Parathyroid adenoma (tissue), 2 donors: ENCODE results near the gene MAP2.

Experiments used
- H2AFZ ChIP-seq: fragments of 300-600 bp; sonication (generic); one replicate; pipeline ENCODE4 v1.7.0; 2017; ENCODE audit warnings: antibody characterized with exemption, mild to moderate bottlenecking
- H3K27ac ChIP-seq: fragments of 300-600 bp; sonication (generic); one replicate; pipeline ENCODE4 v1.7.0; 2017
- H3K27me3 ChIP-seq: fragments of 300-600 bp; sonication (generic); one replicate; pipeline ENCODE4 v1.7.0; 2017; ENCODE audit warnings: low read length; ENCODE audit not compliant: control insufficient read depth, insufficient read depth
- H3K36me3 ChIP-seq: fragments of 300-600 bp; sonication (generic); one replicate; pipeline ENCODE4 v1.7.0; 2017; ENCODE audit warnings: low read length; ENCODE audit not compliant: control insufficient read depth, insufficient read depth
- H3K4me1 ChIP-seq: fragments of 300-600 bp; sonication (generic); one replicate; pipeline ENCODE4 v1.7.0; 2017; ENCODE audit warnings: control low read depth
- H3K4me2 ChIP-seq: fragments of 300-600 bp; sonication (generic); one replicate; pipeline ENCODE4 v1.7.0; 2017; ENCODE audit warnings: low read length
- H3K4me3 ChIP-seq: fragments of 300-600 bp; sonication (generic); one replicate; pipeline ENCODE4 v1.7.0; 2017; ENCODE audit warnings: low read depth, low read length
- H3K79me2 ChIP-seq: fragments of 300-600 bp; sonication (generic); one replicate; pipeline ENCODE4 v1.7.0; 2017; ENCODE audit warnings: control low read depth
- H3K9ac ChIP-seq: fragments of 300-600 bp; sonication (generic); one replicate; pipeline ENCODE4 v1.7.0; 2017; ENCODE audit warnings: mild to moderate bottlenecking
- H3K9me3 ChIP-seq: fragments of 300-600 bp; sonication (generic); one replicate; pipeline ENCODE4 v1.7.0; 2017; ENCODE audit warnings: low read length; ENCODE audit not compliant: control insufficient read depth
- TF ChIP-seq, protein P1 (sequence below): fragments of 300-600 bp; sonication (generic); IDR thresholded peaks from one replicate; pipeline ENCODE4 v1.7.0; 2017; ENCODE audit warnings: antibody characterized with exemption, mild to moderate bottlenecking
- donor health status: primary hyperparathyroidism.

Gene MAP2

DNA sequence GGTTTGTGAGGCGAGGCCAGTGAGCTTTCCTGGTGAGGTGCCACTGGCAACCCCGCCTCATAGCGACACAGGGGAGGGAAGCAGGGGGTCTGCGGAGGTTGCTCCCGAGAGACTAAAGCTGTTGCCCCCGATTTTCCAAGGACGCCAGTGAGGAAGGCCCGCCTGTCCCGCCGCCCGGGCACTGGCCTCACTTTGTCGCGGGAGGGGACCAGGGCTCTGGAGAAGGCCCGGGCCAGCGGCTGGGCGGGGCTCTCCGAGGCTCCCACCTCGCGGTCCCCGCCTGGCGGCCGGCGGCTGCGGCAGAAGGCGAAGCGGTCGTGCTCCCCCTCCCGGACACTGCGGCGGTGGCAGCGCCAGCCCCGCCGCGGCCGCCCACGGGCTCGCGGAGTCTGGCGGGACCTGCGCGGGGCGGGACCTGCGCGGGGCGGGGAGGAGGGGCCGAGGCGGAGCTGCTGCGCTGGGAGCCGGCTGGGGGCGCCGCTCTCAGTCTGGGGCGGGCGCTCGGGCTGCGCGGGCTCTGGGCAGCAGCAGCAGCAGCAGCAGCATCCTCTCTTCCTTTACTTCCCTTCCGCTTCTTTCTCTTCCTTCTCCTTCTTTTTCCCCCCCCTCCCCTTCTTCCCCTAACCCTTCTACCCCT, at the start of gene MAP2:
Gene MAP2, plus strand, starts transcription at position 486 of the 637 bp plus-strand sequence. CDS start 229,124 bp downstream, outside the sequence.
- peak within 1 kb of the TSS; percentile 66 for H3K27ac ChIP-seq
- peaks cover 8% of the 10 kb centered on the region for H3K4me1 ChIP-seq
- H3K79me2 ChIP-seq, result no peaks in the 10 kb centered on the region
- no peaks in the 10 kb centered on the region for H3K9me3 ChIP-seq
- TF ChIP-seq, protein P1, sequence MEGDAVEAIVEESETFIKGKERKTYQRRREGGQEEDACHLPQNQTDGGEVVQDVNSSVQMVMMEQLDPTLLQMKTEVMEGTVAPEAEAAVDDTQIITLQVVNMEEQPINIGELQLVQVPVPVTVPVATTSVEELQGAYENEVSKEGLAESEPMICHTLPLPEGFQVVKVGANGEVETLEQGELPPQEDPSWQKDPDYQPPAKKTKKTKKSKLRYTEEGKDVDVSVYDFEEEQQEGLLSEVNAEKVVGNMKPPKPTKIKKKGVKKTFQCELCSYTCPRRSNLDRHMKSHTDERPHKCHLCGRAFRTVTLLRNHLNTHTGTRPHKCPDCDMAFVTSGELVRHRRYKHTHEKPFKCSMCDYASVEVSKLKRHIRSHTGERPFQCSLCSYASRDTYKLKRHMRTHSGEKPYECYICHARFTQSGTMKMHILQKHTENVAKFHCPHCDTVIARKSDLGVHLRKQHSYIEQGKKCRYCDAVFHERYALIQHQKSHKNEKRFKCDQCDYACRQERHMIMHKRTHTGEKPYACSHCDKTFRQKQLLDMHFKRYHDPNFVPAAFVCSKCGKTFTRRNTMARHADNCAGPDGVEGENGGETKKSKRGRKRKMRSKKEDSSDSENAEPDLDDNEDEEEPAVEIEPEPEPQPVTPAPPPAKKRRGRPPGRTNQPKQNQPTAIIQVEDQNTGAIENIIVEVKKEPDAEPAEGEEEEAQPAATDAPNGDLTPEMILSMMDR, result peak; percentile 85
- H3K36me3 ChIP-seq, result no peaks in the 10 kb centered on the region
- no peaks in the 10 kb centered on the region for H3K27me3 ChIP-seq
- H3K4me3 ChIP-seq, result peak within 1 kb of the TSS; percentile 79
- no peak within 1 kb of the TSS for H3K9ac ChIP-seq
- peak within 1 kb of the TSS; percentile 84 for H3K4me2 ChIP-seq
- peak within 1 kb of the TSS; percentile 99 for H2AFZ ChIP-seq

- Histone ChIP-seq H3K9ac (no peak overlapping the region), H3K4me3 (no peak overlapping the region), H3K27ac (no peak overlapping the region), H3K27me3 (no peaks in the 10 kb centered on the region), H3K4me2 (no peak overlapping the region), H3K4me1 (no peaks in the 10 kb centered on the region), H3K79me2 (no peaks in the 10 kb centered on the region), H2AFZ (no peak overlapping the region), H3K9me3 (no peaks in the 10 kb centered on the region), H3K36me3 (no peaks in the 10 kb centered on the region)
- TF ChIP-seq, protein P1, result no peak
Measured at GRCh38 chr2:209376686-209377085, 47.2 kb upstream of the MAP2 start.

DNA sequence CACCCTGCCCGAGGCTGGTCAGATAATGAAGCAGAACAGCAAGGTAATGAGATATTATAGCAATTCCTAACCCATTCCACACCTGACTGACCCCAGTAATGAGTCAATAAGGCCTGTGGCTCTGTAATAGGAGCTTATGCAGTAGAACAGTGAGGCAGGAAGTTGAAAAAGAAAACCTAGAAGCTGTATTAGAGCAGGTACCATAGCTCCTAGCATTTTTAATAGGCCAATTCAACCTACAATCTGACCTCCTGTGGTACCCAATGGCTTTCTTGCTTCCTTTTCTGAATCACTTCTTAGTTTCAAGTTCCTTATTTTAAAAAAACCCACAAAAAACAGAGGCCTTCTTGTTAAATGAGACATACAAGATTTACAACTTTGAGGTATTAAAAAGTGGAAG, 43.6 kb upstream of the MAP2 start:
- no peak overlapping the region for H3K4me2 ChIP-seq
- no peaks in the 10 kb centered on the region for H3K4me1 ChIP-seq
- no peaks in the 10 kb centered on the region for H3K27me3 ChIP-seq
- H3K4me3 ChIP-seq, result no peak overlapping the region
- no peak overlapping the region for H3K9ac ChIP-seq
- H3K79me2 ChIP-seq, result no peaks in the 10 kb centered on the region
- H3K36me3 ChIP-seq, result no peaks in the 10 kb centered on the region
- peak overlapping the region; percentile 39 for H2AFZ ChIP-seq
- TF ChIP-seq, protein P1, result no peak
- H3K27ac ChIP-seq, result no peak overlapping the region
- H3K9me3 ChIP-seq, result no peaks in the 10 kb centered on the region

DNA sequence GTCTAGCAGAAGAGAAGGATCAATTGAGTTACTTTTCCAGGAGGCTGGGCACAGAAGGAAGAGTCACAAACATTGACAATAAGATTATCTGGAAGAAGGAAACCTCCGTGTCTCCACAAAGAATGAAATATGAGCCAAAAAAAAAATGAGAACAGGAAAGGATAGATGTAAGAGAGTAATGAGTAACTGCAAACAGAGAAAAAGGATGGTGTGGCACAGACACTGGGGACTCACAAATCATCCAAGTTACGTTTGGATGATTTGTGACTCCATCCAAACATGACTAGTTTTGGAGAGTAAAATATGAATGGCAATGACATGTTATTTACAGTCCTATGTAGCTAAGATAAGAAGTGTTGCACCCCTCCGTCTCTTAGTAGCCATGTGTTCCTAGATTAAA, 42.8 kb upstream of the MAP2 start:
- Histone ChIP-seq H3K27me3 (no peaks in the 10 kb centered on the region), H3K4me1 (no peaks in the 10 kb centered on the region), H3K4me3 (no peak overlapping the region), H3K9me3 (no peaks in the 10 kb centered on the region), H2AFZ (no peak overlapping the region), H3K36me3 (no peaks in the 10 kb centered on the region), H3K4me2 (no peak overlapping the region), H3K9ac (no peak overlapping the region), H3K79me2 (no peaks in the 10 kb centered on the region), H3K27ac (no peak overlapping the region)
- TF ChIP-seq, protein P1, result no peak

DNA sequence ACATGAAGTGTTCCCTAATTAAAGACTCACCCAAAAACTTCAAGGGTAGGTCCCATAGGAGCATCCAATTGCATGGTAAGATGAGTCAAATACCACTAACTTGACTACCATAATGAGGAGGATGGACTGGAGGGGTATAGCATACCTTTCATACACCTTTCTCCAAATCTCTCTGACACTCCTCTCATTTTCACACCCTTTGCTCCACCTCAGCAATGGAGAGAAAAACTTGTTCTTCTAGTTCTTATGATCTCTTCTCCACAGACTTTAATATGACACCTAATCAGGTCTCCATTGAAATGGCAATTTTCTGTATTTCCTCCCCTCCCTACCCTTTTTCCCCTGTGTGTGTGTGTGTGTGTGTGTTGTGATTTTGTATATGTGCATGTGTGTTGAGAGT, 41.1 kb upstream of the MAP2 start:
- H3K36me3 ChIP-seq, result no peaks in the 10 kb centered on the region
- no peak overlapping the region for H3K9ac ChIP-seq
- H3K27me3 ChIP-seq, result no peaks in the 10 kb centered on the region
- H3K4me3 ChIP-seq, result no peak overlapping the region
- H3K4me2 ChIP-seq, result no peak overlapping the region
- no peak overlapping the region for H2AFZ ChIP-seq
- no peaks in the 10 kb centered on the region for H3K4me1 ChIP-seq
- H3K79me2 ChIP-seq, result no peaks in the 10 kb centered on the region
- no peaks in the 10 kb centered on the region for H3K9me3 ChIP-seq
- TF ChIP-seq, protein P1, result no peak
- H3K27ac ChIP-seq, result no peak overlapping the region
